DND-41 (cell line): ENCODE measurements around the gene C5.

Experiments used
- CTCF ChIP-seq: IDR thresholded peaks from 2 replicates; pipeline ENCODE4 v1.5.1; 2012; ENCODE audit warnings: borderline replicate concordance, low read length, moderate library complexity, mild to moderate bottlenecking; ENCODE audit not compliant: poor library complexity, severe bottlenecking; ENCODE audit errors: extremely low read depth
- EZH2 ChIP-seq: IDR thresholded peaks from 3 replicates; pipeline ENCODE4 v1.6.1; 2012; ENCODE audit warnings: borderline replicate concordance, low read depth, mild to moderate bottlenecking, moderate library complexity, low read length, inconsistent platforms; ENCODE audit not compliant: severe bottlenecking

GRCh38 chr9:120951960-120952618 lies 98.0 kb downstream of the C5 start:
- TF ChIP-seq CTCF (no peak), EZH2 (no peak)
